GM18907 (cell line): ENCODE data around the gene ERC2.

ENCODE experiments used
- ATAC-seq: cut with Tn5 transposase; IDR thresholded peaks from one replicate; pipeline ENCODE4 v1.9.1; 2021; ENCODE audit warnings: mild to moderate bottlenecking, moderate library complexity; ENCODE audit not compliant: unreplicated experiment

The ERC2 gene

DNA sequence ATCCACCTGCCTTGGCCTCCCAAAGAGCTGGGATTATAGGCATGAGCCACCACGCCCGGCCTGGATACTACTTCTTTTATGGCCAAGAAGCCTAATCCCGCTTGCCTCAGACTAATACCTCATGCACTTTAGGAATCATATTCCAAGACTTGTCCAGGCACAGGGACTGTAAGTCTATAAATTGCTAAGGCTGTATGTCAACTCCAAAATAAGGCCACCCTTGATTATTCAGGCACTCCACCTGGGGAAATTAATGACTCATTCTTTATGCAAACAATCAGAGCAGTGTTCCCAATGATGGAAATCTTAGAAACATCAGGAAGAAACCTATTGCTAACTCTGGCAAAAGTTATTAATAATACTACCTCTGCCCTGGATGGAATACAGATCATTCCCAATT lies 98.4 kb downstream of the ERC2 start:
- no peak for ATAC-seq

DNA sequence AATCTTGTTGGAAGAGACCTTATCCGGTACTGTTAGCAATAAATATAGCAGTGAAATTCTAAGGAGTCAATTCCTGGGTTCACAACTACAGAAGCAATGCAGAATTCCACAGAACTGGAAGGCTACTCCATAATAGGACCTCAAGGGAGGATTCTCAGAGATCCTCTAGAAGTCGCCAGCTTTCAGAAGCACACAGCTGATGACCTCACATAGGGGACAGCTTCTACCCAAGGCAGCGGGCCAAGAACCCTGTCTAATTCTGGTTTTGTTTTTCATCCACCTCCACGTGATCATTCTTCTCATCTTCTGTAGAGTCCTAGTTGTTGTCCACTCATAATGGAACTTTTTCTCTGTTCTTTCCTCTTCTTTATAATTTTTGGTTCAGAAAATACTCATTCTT lies 99.4 kb downstream of the ERC2 start:
- ATAC-seq = no peak

DNA sequence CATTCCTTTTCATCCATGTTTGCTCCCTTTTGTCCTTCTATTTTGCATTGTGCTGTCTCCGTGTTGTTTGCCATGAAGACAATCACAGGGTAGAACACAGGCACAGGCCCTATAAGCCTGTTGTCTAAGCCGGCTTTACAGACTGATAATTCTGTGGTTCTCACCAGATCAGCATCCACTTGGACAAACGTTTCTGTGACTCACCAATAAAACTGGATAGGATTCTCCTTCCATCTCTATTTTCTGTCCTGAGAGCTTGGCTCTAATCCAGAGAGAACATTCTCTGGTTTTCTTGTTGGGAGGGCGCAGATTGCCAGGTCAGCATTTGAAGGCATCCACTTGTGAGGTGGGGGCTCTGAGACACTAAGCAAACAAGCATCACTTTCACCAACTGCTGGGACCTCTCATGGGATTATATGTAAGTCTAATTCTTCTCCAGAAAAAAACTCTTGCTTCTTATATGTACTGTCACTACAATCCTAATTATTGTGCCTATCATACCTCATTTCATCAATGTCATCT lies 101.6 kb downstream of the ERC2 start:
- ATAC-seq = no peak

DNA sequence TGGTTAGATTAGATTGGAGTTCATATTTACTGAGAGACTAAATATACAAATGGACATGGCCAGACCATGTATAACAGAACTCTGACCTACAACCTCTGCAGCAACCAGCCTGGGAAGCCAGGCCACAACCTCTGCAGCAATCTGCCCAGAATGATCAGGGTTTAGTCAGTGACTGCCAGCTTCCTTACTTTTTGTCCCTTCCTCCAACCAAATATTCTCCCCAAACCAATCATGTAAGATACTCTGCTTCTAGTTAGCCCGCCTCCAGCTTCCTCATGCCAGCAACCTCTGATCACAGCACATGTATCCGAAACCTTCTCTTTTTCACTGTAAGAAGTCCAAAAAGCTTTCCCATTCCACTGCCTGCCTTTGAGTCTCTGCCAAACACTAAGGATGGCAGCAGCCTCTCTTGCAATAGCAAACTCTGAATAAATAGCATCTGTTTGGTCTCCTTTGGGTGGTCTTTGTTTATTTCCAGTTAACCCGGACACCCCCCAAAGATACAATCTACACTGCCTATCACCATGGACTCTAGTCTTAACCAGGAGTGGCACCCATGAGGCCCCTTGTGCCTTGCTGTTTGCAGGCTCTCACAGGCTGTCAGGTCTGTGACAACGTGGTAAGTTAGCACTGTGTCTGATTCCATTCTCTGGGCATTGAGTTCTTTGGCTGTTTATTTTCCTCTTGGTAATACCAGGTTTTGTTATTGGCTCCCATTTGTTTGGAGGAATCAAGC lies 102.2 kb downstream of the ERC2 start:
- no peak for ATAC-seq

DNA sequence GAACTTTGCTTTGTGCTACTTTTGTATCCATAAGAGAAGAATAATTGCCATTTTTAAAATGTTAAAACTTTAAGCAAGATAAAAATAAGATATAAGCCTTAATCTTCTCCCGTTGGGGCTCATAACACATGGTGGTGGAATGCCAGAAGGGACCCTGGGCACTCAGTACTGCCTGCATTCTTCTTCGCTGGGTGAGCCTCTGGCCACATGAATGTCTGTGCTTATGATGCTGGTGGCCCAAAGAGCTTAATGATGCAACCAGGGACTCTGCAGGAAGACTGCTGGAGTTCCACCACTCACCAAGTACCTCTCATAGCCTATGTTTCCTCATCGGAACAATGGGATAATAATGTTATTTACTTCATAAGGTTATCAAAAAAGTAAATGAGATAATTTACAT lies 103.6 kb downstream of the ERC2 start:
- no peak for ATAC-seq

DNA sequence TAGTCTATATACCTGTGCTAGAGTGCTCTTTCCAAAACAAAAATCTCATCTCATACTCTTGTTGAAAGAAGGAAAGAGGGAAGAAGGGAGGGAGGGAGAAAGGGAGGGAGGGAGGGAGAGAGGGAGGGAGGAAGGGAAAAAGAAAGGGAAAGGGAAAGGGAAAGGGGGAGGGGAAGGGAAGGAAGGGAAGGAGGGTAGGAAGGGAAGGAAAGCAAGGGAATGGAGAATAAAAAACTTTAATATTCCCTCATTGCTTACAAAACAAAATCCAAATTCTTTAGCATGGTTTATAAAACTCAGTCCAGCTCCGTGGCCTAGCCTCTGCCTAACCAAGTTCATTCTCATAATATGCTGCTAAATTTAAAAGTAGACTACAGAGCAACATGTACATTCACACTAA lies 104.5 kb downstream of the ERC2 start:
- ATAC-seq = no peak

DNA sequence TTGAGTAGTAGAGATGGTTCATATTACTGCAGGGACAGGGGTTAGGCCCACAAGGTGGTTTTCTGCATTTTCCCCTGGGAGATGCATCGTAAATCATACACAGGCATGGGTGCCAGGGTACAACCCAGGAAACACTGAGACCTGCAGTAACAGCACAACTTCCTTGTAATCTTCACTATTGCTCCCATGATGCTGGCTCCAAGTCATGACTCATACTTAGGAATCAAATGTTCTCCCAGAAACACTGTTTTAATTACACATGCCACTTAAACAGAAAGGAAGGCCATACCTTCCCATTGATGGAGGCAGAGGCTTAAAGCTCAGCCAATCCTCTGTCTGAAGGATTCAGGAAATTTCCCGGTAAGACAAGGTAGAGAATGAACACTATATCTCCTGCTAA lies 106.5 kb downstream of the ERC2 start:
- no peak for ATAC-seq

DNA sequence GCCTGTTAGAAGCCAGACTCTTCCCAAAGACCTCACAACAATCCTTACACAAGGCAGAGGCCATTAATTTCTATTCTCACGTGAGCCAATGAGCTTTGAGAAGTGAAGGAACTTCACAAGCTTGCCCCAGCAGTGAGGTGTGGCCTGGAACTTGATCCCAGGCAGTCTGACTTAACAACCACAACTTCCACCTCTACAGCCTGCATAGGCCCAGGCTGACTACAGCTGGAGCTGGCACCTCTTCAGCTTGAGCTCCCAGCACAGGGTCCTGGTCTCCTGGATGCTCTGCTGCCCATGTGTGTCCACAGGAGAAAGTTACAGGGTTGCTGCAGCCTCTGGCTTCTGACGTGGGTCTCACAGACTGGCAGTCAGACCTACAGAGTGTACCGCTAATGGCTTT lies 111.0 kb downstream of the ERC2 start:
- no peak for ATAC-seq

DNA sequence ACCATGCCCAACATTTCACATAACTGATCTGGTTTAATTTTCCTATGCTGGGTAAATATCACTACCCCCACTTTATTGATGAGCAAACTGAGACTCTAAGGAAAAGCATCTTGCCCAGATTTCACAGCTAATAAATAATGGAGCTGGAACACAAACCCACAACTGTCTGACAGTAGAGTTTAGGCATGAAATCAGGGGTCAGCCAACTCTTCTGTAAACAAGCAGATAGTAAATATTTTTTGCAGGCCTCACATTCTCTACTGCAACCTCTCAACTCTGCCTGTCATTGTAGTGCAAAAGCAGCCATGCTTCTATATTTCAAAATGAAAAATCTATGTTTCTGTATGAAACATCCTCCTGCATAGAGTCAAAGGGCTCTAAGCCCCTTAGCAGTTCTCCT lies 111.5 kb downstream of the ERC2 start:
- ATAC-seq = no peak

DNA sequence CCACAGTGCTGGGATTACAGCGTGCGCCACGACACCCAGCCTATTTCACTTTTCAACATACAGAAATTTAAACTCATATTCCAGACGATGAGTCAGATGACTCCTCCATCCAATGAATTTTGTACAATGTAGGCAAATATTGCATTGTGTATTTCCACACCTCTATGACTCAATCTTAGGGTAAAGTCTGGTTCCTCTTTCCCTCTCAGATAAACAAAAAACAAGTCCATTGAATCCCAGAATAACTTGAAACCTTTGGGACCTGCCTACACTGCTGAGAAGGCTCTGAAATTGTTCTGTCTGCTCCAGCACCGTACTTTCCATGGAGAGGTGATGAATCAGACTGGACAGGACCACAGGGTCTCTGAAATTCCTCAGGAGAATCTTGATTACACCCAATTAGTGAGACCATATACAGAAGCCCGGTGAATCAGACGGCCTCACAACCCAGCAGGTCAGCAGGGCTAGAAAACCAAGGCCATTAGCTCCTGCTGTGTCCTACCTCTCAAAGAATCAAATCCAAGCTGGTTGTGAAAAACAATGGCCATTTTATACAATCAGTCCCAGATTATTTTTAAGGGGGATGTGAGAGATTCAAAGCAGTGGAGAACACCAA lies 112.6 kb downstream of the ERC2 start:
- no peak for ATAC-seq

DNA sequence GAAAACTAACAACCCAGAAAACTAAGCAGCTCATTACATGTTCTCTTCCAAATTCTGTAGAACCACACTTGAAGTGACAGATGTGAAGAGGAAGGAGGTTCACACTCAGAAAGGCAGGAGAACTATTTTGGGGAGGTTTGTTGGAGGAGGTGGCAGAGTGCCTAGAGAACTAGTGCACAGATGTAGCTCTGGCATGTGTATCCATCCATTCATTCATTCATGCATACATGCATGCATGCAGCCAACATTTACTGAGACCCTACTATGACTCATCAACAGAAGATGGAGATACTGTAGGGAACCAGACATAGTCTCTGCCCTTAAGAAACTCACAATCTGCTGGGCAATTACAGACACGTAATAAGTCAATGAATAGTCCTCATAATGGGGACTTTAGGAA lies 116.7 kb downstream of the ERC2 start:
- ATAC-seq = no peak

DNA sequence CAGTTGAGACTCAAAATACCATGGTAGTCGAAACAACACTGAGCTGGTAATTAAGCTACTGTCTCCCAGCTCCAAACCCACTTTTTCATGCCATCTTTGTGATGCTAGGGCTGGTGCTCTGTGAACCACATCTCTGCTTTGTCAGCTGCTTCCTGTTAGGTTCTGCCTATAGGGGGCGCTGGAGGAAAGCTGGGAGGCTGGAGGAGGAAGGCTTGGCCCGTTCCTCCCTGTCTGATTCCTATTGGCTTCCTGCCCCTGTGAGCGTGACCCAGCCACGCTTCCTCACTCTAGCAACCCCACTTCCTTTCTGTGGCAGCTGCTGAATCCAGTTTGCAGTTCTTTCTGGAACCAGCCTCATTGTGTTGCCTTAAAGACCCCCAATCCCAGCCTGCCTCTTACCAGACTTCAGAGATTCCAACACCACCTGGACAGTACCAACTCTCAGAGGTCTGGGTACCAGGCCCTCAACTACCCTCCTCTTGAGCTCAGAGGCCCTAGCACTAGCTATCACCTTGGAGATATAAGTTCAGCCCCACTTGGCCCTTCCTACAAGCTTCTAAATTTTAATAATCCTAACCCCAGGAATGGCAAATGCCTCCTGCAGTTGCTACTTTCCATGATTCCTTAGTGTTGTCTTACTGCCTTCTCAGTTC lies 120.9 kb downstream of the ERC2 start:
- no peak for ATAC-seq

DNA sequence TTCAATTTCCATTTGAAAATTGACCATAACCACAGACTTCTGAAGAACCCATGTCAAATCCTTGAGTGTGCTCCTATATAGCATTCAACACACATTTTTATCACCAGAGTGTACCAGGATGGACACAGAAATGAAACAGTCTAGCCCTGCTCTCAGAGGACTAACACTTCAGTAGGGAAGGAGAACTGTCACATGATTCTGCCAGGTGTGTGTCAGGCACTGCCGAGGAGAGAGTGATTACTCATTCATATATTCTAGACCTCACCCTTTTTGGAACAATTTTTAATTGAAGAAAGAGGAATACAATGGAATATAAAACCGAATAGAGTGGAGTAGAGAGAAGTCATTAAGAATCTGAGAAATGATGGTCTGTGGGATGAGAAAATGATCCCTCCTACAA lies 125.8 kb downstream of the ERC2 start:
- no peak for ATAC-seq

DNA sequence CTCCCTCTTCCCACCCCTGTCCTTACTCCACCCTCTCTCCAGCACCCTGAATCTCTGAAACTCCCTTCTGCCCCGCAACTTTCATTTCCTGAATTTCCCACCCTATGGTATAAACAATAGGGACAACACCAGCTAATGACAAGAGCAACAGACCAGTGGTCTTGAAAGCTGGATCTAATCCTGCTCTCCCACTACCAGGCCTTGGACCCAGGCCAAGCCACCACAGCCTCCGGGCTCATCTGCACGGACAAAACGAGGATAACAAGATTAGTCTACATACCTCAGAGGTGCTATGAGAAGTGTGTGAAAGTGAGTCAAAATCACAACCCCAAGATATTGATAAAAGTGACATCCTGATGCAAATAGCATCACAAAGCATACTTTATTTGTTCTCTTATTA lies 128.6 kb downstream of the ERC2 start:
- no peak for ATAC-seq

DNA sequence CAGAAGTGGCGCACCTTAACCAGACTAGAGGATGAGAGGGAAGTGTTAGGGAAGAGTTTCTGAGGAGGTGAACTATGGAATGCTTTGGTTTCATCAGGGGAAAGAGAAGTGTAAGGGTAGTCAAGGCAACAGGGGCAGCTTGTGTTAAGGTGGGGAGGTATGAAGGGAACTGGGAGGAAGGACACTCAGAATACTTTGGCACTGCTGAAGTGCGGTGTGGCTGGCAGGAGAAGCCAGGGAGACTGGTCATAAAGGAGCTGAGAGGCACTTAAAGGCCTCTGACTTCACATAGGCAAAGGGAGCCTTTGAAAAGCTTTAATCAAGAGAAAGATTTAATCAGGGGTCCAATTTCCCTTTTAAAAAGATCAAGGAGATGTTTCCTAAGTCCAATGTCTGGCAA lies 129.0 kb downstream of the ERC2 start:
- no peak for ATAC-seq

DNA sequence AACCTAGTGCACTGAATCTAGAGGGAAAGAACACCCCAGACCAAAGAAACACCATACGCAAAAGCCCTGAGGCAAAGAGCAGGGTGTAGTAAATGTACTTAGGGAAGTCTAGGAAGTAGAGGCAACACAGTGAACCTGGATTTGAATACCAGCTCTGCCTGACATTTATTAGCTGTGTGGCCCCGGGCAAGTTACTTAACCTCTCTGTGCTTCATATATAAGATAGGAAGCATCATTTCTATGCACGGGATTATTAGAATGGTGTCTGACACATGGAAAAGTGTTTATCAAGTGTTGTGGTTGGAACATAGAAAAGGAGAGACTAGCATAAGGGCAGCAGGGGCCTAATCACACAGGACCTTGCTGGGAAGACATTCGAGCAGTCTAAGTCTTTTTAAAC lies 132.2 kb downstream of the ERC2 start:
- ATAC-seq = no peak

DNA sequence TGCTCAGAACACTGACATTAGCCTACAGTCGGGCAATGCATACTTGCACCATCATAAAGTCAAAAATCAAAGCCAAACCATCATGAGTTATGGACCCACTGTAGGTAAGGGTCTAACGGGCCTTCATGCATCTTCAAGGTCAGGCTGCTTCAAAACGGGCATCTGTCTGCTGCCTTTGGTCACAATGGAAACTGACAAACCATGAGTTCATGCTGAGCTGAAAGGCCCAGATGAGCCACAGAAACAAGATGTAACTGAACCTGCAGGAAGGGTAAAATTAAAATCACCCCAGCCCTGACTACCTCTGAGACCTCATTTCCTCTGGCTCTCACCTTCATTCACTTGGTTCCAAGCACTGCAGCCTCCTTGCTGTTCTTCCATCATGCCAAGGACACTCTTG lies 143.8 kb downstream of the ERC2 start:
- no peak for ATAC-seq

DNA sequence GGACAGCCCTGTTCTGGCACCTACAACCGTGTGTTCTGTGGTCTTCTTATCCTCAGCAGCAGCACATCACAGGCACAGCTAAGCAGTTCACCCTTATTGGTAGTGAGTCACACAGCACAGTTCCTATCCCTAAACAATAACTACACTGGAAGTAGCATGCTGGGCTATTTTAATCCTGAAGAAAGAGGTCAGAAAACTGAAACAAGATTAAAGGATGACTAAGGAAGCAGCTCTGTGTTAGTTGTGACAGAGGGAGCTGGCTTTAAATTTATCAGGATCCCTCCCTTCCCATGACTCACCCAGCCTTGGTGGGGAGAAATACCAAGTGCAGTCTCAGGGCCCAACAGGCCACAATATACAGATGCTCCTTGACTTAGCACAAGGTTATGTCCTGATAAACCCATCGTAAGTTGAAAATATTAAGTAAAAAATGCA lies 144.3 kb downstream of the ERC2 start:
- ATAC-seq = no peak

DNA sequence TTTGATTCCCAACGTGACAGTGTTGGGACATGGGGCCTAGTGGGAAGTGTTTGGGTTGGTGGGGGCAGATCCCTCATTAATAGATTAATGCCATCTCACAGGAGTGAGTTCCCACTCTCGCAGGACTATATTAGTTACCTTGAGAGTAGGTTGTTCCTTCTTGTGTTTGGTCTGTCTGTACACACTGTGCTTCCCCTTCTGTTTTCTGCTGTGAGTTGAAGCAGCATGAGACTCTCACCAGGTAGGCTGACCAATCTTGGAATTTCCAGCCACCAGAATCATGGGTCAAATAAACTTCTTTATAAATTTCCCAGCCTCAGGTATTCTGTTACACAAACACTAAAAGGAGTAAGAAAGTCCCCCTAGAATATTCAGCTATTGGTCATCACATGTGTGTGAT lies 145.4 kb downstream of the ERC2 start:
- no peak for ATAC-seq

DNA sequence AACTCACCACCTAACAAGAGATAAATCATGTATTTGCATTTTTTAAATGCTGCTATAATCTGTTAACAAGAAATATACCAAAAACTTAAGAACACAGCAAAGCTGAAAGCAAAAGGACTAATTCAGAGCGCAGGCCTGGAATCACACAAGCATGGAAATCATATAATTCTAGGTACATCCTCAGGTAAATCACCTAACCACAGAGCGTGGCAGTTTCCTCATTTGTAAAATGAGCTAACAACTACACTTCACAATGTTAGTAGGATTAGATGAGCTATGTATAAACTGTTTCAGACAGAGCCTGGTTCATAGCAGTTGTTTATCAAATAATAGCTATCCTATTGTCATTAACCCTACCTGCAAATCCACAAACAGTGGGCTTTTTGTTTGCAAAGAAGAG lies 146.4 kb downstream of the ERC2 start:
- no peak for ATAC-seq

DNA sequence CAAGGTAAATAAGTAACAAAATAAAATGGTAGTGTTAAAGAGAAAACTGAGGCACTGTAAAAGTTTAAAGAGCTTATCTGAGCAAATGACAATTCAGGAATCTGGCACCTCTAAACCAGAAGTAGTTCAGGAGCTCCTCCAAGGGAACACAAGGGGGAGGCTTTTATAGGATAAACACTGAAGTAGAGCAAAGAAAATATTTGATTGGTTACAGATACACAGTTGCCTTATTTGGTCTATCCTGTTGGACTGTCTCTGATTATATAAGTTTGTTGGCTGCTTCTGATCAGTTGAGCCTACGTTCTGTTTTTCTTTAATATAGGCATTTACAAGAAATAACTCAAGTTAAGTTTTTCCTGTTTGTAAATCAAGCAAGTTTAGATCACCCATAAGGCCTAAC lies 146.9 kb downstream of the ERC2 start:
- ATAC-seq = no peak

DNA sequence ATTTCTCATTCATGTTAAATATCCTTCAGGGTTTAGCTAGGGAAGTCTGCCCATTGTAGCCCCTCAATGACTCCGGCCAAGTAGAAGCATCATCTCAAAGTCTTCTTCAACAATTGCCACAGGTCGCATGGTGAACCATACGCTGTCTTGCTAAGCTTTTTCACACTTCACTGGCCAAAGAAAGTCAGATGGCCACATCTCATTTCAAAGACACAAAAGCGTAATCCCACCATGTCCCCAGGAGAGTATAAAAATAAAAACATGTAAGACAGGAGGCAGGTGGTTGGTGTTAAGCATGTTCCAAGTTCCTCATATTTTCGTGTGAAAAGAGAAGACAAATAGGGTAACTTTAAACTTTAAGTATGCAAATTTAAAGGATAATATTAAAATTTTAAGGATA lies 147.4 kb downstream of the ERC2 start:
- no peak for ATAC-seq
